Measurements from ENCODE around the gene RHOT2. TPM values are rescaled to one million over a fixed set of nuclear protein-coding genes. Genes with fewer than 3 reads are reported as not detected.
A peak's percentile ranks its signal among the peaks of the same experiment; 100 is the strongest.

RHOT2 gene
- total RNA-seq, 4 donors from 2014 or later = 49.7 to 81.8 (median 57.6) TPM

- no peak overlapping the region for H3K4me3 ChIP-seq (replicated peaks in 1 of 3)
- H3K9me3 ChIP-seq = no peaks in the 10 kb centered on the region
- H3K4me1 ChIP-seq = peaks cover 7 to 16% of the 10 kb centered on the region in 2 donors
- no peaks in the 10 kb centered on the region for H3K27me3 ChIP-seq
- peaks cover 5 to 7% of the 10 kb centered on the region in 2 donors for H3K36me3 ChIP-seq
- no peak for DNase-seq
- WGBS, 2 donors = 92 to 94% methylated on average over 22 to 25 of the region's 29 CpGs
- intact Hi-C loops (cut with DNase I) = no loop called here
- H3K27ac ChIP-seq = no peak overlapping the region
- TF ChIP-seq POLR2A (IDR thresholded peaks at IDR 0.05) (no peak), CTCF (IDR thresholded peaks at IDR 0.05) (no peak)
Measured at GRCh38 chr16:626787-627453, 41.0 kb upstream of the RHOT2 start.

GRCh38 chr16:627454-628239, 40.3 kb upstream of the RHOT2 start:
- Histone ChIP-seq H3K4me1 (peaks cover 7 to 14% of the 10 kb centered on the region in 2 donors), H3K4me3 (replicated peaks in 1 of 3) (no peak overlapping the region), H3K36me3 (peaks cover 5 to 7% of the 10 kb centered on the region in 2 donors), H3K9me3 (no peaks in the 10 kb centered on the region), H3K27ac (no peak overlapping the region), H3K27me3 (no peaks in the 10 kb centered on the region)
- intact Hi-C loops (cut with DNase I) = no loop called here
- DNase-seq = peak; percentile 70 to 79
- WGBS, 2 donors = 75 to 84% methylated on average over 13 to 36 of the region's 50 CpGs
- TF ChIP-seq POLR2A (IDR thresholded peaks at IDR 0.05) (no peak), CTCF (IDR thresholded peaks at IDR 0.05) (no peak)

- H3K9me3 ChIP-seq = no peaks in the 10 kb centered on the region
- no peak for DNase-seq
- WGBS, 2 donors = 97% methylated on average over 18 to 22 of the region's 33 CpGs
- peaks cover 7 to 10% of the 10 kb centered on the region in 2 donors for H3K36me3 ChIP-seq
- no peak overlapping the region for H3K4me3 ChIP-seq (replicated peaks in 1 of 3)
- peaks cover 7 to 14% of the 10 kb centered on the region in 2 donors for H3K4me1 ChIP-seq
- no peaks in the 10 kb centered on the region for H3K27me3 ChIP-seq
- intact Hi-C loops (cut with DNase I) = no loop called here
- H3K27ac ChIP-seq = no peak overlapping the region
- no peak for TF ChIP-seq POLR2A (IDR thresholded peaks at IDR 0.05)
- TF ChIP-seq CTCF (IDR thresholded peaks at IDR 0.05) = no peak
Measured at GRCh38 chr16:628321-629061, 39.4 kb upstream of the RHOT2 start.

GRCh38 chr16:629185-629832, 38.6 kb upstream of the RHOT2 start:
- Histone ChIP-seq H3K4me1 (peaks cover 7 to 14% of the 10 kb centered on the region in 2 donors), H3K27me3 (no peaks in the 10 kb centered on the region), H3K36me3 (peaks cover 7 to 14% of the 10 kb centered on the region in 2 donors), H3K4me3 (replicated peaks in 1 of 3) (no peak overlapping the region), H3K27ac (no peak overlapping the region), H3K9me3 (no peaks in the 10 kb centered on the region)
- DNase-seq = no peak
- intact Hi-C loops (cut with DNase I) = no loop called here
- WGBS, 2 donors = 86 to 87% methylated on average over 16 to 19 of the region's 29 CpGs
- TF ChIP-seq POLR2A (IDR thresholded peaks at IDR 0.05) = no peak
- TF ChIP-seq CTCF (IDR thresholded peaks at IDR 0.05) = no peak
